Testis (tissue), 2 donors: ENCODE results near the gene ASXL1.
A peak's percentile ranks its signal among the peaks of the same experiment; 100 is the strongest.

ENCODE experiments used
- CTCF ChIP-seq, 3 experiments: fragments of 450-650 bp in 2 of 3; fragments of 200-600 bp in 1 of 3; sonication (generic) in 1 of 3; IDR thresholded peaks; one replicate each; pipeline ENCODE4 v1.5.1; 2016 to 2019; ENCODE audit warnings: antibody characterized with exemption in 3 of 3, mild to moderate bottlenecking in 2 of 3, moderate library complexity in 1 of 3
- POLR2A ChIP-seq: fragments of 450-650 bp; IDR thresholded peaks from one replicate; pipeline ENCODE4 v1.6.1; 2017; ENCODE audit warnings: antibody characterized with exemption, mild to moderate bottlenecking, moderate library complexity

- TF ChIP-seq CTCF (IDR thresholded peaks at IDR 0.05) (peak; percentile 65 to 85 (median 79)), POLR2A (no peak)
Observed at GRCh38 chr20:32456869-32457478, 98.8 kb downstream of the ASXL1 start.
